HL-60 (cell line): ENCODE data around the gene PAK4.

ENCODE experiments used
- DNase-seq, 2 experiments: peaks; one replicate each; pipeline ENCODE4 v3.0.0-alpha.2; 2010 to 2020; ENCODE audit warnings: low read depth in 1 of 2, low spot score in 1 of 2
- H3K27ac ChIP-seq: fragments of 250-450 bp; sonication (Bioruptor Pico); replicated peaks from 2 replicates; pipeline ENCODE4 v1.5.1; 2020; ENCODE audit warnings: mild to moderate bottlenecking, moderate library complexity
- H3K27me3 ChIP-seq: fragments of 250-450 bp; sonication (Bioruptor Pico); 2 replicates; pipeline ENCODE4 v1.5.1; 2021; ENCODE audit warnings: mild to moderate bottlenecking, moderate library complexity; ENCODE audit not compliant: insufficient read depth, poor library complexity, severe bottlenecking
- H3K4me3 ChIP-seq: replicated peaks from 2 replicates; pipeline ENCODE4 v1.5.1; 2011; ENCODE audit warnings: mild to moderate bottlenecking, control low read depth, low read length; ENCODE audit not compliant: insufficient read depth
- CTCF ChIP-seq: IDR thresholded peaks from one replicate; pipeline ENCODE4 v1.5.1; 2011; ENCODE audit warnings: low read length, control low read depth, inconsistent platforms; ENCODE audit not compliant: insufficient read depth
- GABPA ChIP-seq: IDR thresholded peaks from 2 replicates; pipeline ENCODE4 v1.6.1; 2012; ENCODE audit warnings: low read depth
- POLR2AphosphoS5 ChIP-seq: IDR thresholded peaks from 2 replicates; pipeline ENCODE4 v1.6.1; 2012; ENCODE audit warnings: low read depth
- SPI1 ChIP-seq: IDR thresholded peaks from 2 replicates; pipeline ENCODE4 v1.6.1; 2012; ENCODE audit warnings: low read depth, mild to moderate bottlenecking, borderline replicate concordance
- TF ChIP-seq, protein P1 (sequence below): IDR thresholded peaks from 2 replicates; pipeline ENCODE4 v1.6.1; 2012; ENCODE audit warnings: low read depth; ENCODE audit not compliant: insufficient replicate concordance

Gene PAK4

DNA sequence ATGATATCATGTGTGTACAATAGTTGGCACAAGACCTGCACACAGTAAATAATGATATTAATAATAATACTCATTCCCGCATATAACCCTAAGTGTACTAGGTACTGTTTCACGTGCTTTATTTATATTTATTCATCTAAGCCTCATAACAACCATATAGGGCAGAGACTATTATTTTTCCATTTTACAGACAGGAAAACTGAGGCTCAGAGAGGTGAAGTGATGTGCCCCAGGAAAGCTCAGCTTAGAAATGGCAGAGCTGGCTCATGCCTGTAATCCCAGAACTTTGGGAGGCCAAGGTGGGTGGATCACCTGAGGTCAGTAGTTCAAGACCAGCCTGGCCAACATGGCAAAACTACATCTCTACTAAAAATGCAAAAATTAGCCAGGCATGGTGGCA, 27.9 kb upstream of the PAK4 start:
- Histone ChIP-seq H3K4me3 (no peak overlapping the region), H3K27me3 (peaks cover 3% of the 10 kb centered on the region), H3K27ac (no peak overlapping the region)
- DNase-seq = no peak
- no peak for TF ChIP-seq GABPA
- TF ChIP-seq POLR2AphosphoS5 = no peak
- TF ChIP-seq SPI1 = no peak
- no peak for TF ChIP-seq CTCF
- TF ChIP-seq, protein P1, sequence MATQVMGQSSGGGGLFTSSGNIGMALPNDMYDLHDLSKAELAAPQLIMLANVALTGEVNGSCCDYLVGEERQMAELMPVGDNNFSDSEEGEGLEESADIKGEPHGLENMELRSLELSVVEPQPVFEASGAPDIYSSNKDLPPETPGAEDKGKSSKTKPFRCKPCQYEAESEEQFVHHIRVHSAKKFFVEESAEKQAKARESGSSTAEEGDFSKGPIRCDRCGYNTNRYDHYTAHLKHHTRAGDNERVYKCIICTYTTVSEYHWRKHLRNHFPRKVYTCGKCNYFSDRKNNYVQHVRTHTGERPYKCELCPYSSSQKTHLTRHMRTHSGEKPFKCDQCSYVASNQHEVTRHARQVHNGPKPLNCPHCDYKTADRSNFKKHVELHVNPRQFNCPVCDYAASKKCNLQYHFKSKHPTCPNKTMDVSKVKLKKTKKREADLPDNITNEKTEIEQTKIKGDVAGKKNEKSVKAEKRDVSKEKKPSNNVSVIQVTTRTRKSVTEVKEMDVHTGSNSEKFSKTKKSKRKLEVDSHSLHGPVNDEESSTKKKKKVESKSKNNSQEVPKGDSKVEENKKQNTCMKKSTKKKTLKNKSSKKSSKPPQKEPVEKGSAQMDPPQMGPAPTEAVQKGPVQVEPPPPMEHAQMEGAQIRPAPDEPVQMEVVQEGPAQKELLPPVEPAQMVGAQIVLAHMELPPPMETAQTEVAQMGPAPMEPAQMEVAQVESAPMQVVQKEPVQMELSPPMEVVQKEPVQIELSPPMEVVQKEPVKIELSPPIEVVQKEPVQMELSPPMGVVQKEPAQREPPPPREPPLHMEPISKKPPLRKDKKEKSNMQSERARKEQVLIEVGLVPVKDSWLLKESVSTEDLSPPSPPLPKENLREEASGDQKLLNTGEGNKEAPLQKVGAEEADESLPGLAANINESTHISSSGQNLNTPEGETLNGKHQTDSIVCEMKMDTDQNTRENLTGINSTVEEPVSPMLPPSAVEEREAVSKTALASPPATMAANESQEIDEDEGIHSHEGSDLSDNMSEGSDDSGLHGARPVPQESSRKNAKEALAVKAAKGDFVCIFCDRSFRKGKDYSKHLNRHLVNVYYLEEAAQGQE = no peak

GRCh38 chr19:39098365-39099269, 27.0 kb upstream of the PAK4 start:
- H3K4me3 ChIP-seq = no peak overlapping the region
- peaks cover 3% of the 10 kb centered on the region for H3K27me3 ChIP-seq
- TF ChIP-seq GABPA = no peak
- TF ChIP-seq SPI1 = no peak
- no peak for TF ChIP-seq CTCF
- TF ChIP-seq POLR2AphosphoS5 = no peak
- TF ChIP-seq, protein P1 = no peak
- DNase-seq = no peak
- H3K27ac ChIP-seq = no peak overlapping the region

DNA sequence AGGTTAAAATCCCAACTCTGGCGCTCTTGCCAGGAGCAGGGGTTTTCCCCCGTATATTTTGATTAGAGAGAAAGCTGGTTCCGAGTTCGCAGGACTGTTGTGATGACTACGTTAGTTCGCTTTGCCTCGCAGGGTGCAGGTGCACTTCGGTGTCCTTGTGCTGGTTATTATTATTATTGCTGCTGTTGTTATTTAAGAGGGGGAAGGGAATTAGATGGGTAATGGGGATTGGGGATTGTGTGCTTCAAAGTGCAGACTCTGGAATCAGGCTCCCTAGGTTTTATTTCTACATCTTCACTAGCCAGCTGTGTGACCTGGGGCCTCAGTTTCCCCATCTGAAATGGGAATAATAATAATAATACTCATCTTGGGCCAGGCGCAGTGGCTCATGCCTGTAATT, 26.2 kb upstream of the PAK4 start:
- peaks cover 3% of the 10 kb centered on the region for H3K27me3 ChIP-seq
- no peak overlapping the region for H3K4me3 ChIP-seq
- H3K27ac ChIP-seq = no peak overlapping the region
- no peak for DNase-seq
- no peak for TF ChIP-seq POLR2AphosphoS5
- TF ChIP-seq GABPA = no peak
- TF ChIP-seq SPI1 = no peak
- no peak for TF ChIP-seq CTCF
- TF ChIP-seq, protein P1 = no peak
